Measurements from ENCODE around the gene FAM114A1.

The FAM114A1 gene

GRCh38 chr4:38968668-38969067 is 101.1 kb downstream of the FAM114A1 start:
- TF ChIP-seq KLF10 (tag by site-specific recombination; IDR thresholded peaks at IDR 0.05) (no peak), ZNF248 (tag by site-specific recombination; IDR thresholded peaks at IDR 0.05) (no peak), ZNF501 (tag by site-specific recombination; IDR thresholded peaks at IDR 0.05) (no peak), HOXC10 (CRISPR knock-in tag; IDR thresholded peaks at IDR 0.05) (no peak), ZNF48 (tag by site-specific recombination; IDR thresholded peaks at IDR 0.05) (no peak), ZNF16 (tag by site-specific recombination; IDR thresholded peaks at IDR 0.05; ENCODE audit: low read depth) (no peak), ZNF23 (tag by site-specific recombination; IDR thresholded peaks at IDR 0.05; ENCODE audit: borderline replicate concordance) (no peak)
- TF ChIP-seq, protein P1, sequence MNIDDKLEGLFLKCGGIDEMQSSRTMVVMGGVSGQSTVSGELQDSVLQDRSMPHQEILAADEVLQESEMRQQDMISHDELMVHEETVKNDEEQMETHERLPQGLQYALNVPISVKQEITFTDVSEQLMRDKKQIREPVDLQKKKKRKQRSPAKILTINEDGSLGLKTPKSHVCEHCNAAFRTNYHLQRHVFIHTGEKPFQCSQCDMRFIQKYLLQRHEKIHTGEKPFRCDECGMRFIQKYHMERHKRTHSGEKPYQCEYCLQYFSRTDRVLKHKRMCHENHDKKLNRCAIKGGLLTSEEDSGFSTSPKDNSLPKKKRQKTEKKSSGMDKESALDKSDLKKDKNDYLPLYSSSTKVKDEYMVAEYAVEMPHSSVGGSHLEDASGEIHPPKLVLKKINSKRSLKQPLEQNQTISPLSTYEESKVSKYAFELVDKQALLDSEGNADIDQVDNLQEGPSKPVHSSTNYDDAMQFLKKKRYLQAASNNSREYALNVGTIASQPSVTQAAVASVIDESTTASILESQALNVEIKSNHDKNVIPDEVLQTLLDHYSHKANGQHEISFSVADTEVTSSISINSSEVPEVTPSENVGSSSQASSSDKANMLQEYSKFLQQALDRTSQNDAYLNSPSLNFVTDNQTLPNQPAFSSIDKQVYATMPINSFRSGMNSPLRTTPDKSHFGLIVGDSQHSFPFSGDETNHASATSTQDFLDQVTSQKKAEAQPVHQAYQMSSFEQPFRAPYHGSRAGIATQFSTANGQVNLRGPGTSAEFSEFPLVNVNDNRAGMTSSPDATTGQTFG (tag by site-specific recombination; IDR thresholded peaks at IDR 0.05; ENCODE audit: borderline replicate concordance), result no peak
- ChIA-PET POLR2A (no interaction called here), CTCF (no interaction called here)
- Histone ChIP-seq H3K4me3 (ENCODE audit: low read depth, low read length) (no peak overlapping the region), H3K9me3 (ENCODE audit: control insufficient read depth, insufficient read depth, low read depth, low read length) (no peaks in the 10 kb centered on the region), H3K36me3 (ENCODE audit: control insufficient read depth in 2 of 2, insufficient read depth in 1 of 2, low read length in 2 of 2) (no peaks in the 10 kb centered on the region), H3K4me1 (ENCODE audit: control insufficient read depth, insufficient read depth, low read length) (no peaks in the 10 kb centered on the region), H3K27ac (ENCODE audit: extremely low read depth, low read depth, low read length) (no peak overlapping the region)

DNA sequence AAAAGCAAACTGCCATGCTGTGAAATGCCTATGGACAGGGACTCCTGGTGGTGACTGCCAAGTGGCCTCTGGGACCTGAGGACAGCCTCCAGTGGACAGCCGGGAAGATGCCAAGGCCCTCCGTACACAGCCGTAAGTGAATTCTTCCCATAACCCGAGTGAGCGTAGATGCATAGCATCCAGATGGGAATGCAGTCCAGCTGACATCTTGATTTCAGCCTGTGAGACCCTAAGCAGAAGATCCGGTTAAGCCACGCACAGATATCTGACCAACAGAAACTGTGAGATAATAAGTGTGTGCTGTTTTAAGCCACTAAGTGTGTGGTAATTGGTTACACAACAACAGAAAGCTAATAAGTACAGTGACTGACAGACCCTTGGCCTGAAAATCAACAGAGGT is 108.7 kb downstream of the FAM114A1 start:
- H3K4me1 ChIP-seq (ENCODE audit: control insufficient read depth, insufficient read depth, low read length), result no peaks in the 10 kb centered on the region
- no peaks in the 10 kb centered on the region for H3K36me3 ChIP-seq (ENCODE audit: control insufficient read depth in 2 of 2, insufficient read depth in 1 of 2, low read length in 2 of 2)
- TF ChIP-seq ZSCAN4 (tag by site-specific recombination; IDR thresholded peaks at IDR 0.05) (no peak), ZNF394 (tag by site-specific recombination; IDR thresholded peaks at IDR 0.05; ENCODE audit: borderline replicate concordance) (no peak), ZNF354C (tag by site-specific recombination; IDR thresholded peaks at IDR 0.05; ENCODE audit: borderline replicate concordance, low read depth) (no peak), TCF7L2 (IDR thresholded peaks at IDR 0.05; ENCODE audit: borderline replicate concordance, low read depth, low read length) (no peak), SP7 (tag by site-specific recombination; IDR thresholded peaks at IDR 0.05) (no peak), ZNF664 (tag by site-specific recombination; IDR thresholded peaks at IDR 0.05) (no peak), ZNF785 (tag by site-specific recombination; IDR thresholded peaks at IDR 0.05) (no peak), HOXD13 (CRISPR knock-in tag; IDR thresholded peaks at IDR 0.05; ENCODE audit: borderline replicate concordance) (no peak), ZNF112 (tag by site-specific recombination; IDR thresholded peaks at IDR 0.05) (no peak), SALL2 (tag by site-specific recombination; IDR thresholded peaks at IDR 0.05; ENCODE audit: borderline replicate concordance) (no peak), ZNF791 (tag by site-specific recombination; IDR thresholded peaks at IDR 0.05) (no peak), KLF9 (tag by site-specific recombination; IDR thresholded peaks at IDR 0.05; ENCODE audit: low read depth) (no peak), BCL6B (tag by site-specific recombination; IDR thresholded peaks at IDR 0.05) (no peak), ZFP41 (tag by site-specific recombination; IDR thresholded peaks at IDR 0.05; ENCODE audit: borderline replicate concordance) (no peak), ZBTB26 (tag by site-specific recombination; optimal IDR thresholded peaks at IDR 0.05) (no peak), ZNF266 (tag by site-specific recombination; IDR thresholded peaks at IDR 0.05; ENCODE audit: low read depth) (no peak)
- no peak overlapping the region for H3K27ac ChIP-seq (ENCODE audit: extremely low read depth, low read depth, low read length)
- ChIA-PET CTCF (no interaction called here), POLR2A (interaction anchor here (0.5 kb wide), 1 partner anchor 16 kb away, joined by 4 read pairs; no protein-coding TSS in a partner anchor)
- H3K9me3 ChIP-seq (ENCODE audit: control insufficient read depth, insufficient read depth, low read depth, low read length), result no peaks in the 10 kb centered on the region
- no peak overlapping the region for H3K4me3 ChIP-seq (ENCODE audit: low read depth, low read length)

Measured in HEK293 (cell line).